ENCODE results near the gene KRT73.

GRCh38 chr12:52578469-52578868, 39.9 kb downstream of the KRT73 start:
- TF ChIP-seq, protein P1, sequence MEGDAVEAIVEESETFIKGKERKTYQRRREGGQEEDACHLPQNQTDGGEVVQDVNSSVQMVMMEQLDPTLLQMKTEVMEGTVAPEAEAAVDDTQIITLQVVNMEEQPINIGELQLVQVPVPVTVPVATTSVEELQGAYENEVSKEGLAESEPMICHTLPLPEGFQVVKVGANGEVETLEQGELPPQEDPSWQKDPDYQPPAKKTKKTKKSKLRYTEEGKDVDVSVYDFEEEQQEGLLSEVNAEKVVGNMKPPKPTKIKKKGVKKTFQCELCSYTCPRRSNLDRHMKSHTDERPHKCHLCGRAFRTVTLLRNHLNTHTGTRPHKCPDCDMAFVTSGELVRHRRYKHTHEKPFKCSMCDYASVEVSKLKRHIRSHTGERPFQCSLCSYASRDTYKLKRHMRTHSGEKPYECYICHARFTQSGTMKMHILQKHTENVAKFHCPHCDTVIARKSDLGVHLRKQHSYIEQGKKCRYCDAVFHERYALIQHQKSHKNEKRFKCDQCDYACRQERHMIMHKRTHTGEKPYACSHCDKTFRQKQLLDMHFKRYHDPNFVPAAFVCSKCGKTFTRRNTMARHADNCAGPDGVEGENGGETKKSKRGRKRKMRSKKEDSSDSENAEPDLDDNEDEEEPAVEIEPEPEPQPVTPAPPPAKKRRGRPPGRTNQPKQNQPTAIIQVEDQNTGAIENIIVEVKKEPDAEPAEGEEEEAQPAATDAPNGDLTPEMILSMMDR (IDR thresholded peaks at IDR 0.05): no peak
- no peak for TF ChIP-seq POLR2A (IDR thresholded peaks at IDR 0.05)

Data from Peyer's patch (tissue), 4 donors.